GM18951 (cell line): ENCODE data around the gene RALA.

Experiments used
- POLR2A ChIP-seq: IDR thresholded peaks from 4 replicates; pipeline ENCODE4 v1.6.1; 2011; ENCODE audit warnings: mild to moderate bottlenecking; ENCODE audit not compliant: insufficient read length, insufficient read depth; ENCODE audit errors: extremely low read depth
- in situ Hi-C: fragments of 300-500 bp; cut with MboI; formaldehyde crosslinking; loops from one replicate; pipeline ENCODE4 v1.12.0; 2022; ENCODE audit warnings: low sequenced_read_pairs, mixed read lengths, inconsistent platforms; ENCODE audit not compliant: unreplicated experiment

RALA gene

GRCh38 chr7:39693812-39694211 lies 70.4 kb downstream of the RALA start:
- TF ChIP-seq POLR2A: no peak
- in situ Hi-C loops: no loop called here

DNA sequence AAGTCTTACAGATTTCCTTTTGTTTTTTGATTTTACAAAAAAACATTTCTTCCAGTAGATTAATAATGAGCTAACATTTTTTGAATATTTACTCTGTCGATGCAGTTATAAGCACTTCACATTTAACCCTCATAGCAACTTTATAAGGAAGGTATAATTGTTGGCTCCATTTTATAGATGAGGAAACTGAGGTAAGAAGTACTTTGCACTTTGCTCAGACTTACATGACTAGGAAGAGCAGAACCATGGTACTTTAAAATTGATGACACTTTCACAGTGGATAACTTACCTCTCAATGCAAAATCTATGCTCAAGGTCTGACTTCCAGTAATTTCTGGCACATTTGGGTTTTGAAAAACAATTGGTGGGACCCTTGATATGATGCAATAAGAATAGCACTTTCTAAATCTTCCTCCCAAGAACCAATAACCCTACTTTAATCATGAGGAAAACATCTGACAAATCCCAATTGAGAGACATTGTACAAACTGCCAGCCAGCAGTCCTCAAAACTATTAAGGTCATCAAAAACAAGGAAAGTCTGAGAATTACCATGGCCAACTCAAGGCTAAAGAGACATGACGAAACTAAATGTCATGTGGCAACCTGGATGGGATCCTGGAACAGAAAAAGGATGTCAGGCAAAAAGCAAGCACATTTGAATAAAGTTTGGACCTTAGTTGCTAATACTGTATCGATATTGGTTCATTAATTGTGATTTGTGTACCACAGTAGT lies 72.6 kb downstream of the RALA start:
- TF ChIP-seq POLR2A: no peak
- in situ Hi-C loops: no loop called here

DNA sequence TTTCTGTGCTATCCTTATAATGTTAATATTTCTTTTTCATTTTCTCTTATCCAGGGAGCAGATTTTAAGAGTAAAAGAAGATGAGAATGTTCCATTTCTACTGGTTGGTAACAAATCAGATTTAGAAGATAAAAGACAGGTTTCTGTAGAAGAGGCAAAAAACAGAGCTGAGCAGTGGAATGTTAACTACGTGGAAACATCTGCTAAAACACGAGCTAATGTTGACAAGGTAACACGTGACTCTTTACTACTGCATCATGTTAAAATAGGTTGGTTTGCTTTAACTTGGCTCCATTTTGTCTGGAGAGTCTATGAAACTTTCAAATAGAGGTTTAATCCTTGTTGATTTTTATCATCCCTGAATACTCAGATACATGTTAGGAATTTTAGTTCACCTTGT lies 73.3 kb downstream of the RALA start:
- no peak for TF ChIP-seq POLR2A
- in situ Hi-C loops: no loop called here

DNA sequence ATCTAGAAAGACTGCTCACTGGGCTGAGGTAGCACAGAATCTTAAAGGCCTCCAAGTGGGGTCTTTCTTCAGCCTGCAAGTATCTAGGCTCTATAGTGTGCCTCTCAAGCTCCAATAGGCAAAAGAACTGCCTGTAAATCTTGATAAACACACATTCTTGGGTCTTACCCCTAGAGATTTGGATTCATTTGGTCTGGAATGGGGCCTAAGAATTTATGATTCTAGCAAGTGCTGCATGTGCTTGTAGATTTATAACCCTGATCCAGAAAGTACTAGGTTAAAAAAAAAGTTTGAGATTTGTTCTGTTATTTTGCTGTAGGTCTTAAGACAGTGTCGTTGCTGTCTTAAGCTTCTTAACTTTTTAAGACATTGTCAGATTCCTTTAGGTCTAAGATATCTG lies 74.1 kb downstream of the RALA start:
- in situ Hi-C loops: no loop called here
- no peak for TF ChIP-seq POLR2A

- in situ Hi-C loops: no loop called here
- no peak for TF ChIP-seq POLR2A
These were observed 76.8 kb downstream of the RALA start for GRCh38 chr7:39700165-39700564.

- in situ Hi-C loops: no loop called here
- TF ChIP-seq POLR2A: no peak
These were observed 77.6 kb downstream of the RALA start for GRCh38 chr7:39700932-39701331.

- in situ Hi-C loops: no loop called here
- TF ChIP-seq POLR2A: no peak
These were observed 78.8 kb downstream of the RALA start for GRCh38 chr7:39702133-39702532.

GRCh38 chr7:39703144-39703543 lies 79.8 kb downstream of the RALA start:
- in situ Hi-C loops: no loop called here

GRCh38 chr7:39709029-39709428 lies 85.7 kb downstream of the RALA start:
- no peak for TF ChIP-seq POLR2A
- in situ Hi-C loops: no loop called here

More at GRCh38 chr7:39703144-39703543, 79.8 kb downstream of the RALA start:
- no peak for TF ChIP-seq POLR2A

- in situ Hi-C loops: no loop called here
- no peak for TF ChIP-seq POLR2A
These were observed 86.5 kb downstream of the RALA start for GRCh38 chr7:39709768-39710311.

DNA sequence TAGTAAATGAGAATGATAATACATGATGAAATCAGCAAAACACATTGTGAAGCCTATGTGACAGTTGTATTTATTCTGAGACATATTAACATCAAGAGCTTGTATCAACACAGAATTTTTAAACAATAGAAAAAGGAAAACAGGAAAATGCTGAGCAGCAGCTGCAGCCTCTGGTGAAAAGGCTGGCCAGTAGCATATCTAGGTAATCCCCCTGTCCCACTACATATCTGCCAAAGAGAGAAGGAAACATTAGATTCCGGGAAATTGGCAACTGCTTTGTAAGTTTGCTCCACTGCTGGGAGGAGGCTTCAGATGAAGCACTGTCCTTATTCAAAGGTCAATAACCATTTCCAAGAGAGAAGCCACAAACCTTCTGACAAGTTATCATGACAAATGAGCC lies 89.4 kb downstream of the RALA start:
- no peak for TF ChIP-seq POLR2A
- in situ Hi-C loops: no loop called here

- in situ Hi-C loops: no loop called here
- no peak for TF ChIP-seq POLR2A
These were observed 91.2 kb downstream of the RALA start for GRCh38 chr7:39714447-39715091.

- no peak for TF ChIP-seq POLR2A
- in situ Hi-C loops: no loop called here
These were observed 97.2 kb downstream of the RALA start for GRCh38 chr7:39720586-39720985.

DNA sequence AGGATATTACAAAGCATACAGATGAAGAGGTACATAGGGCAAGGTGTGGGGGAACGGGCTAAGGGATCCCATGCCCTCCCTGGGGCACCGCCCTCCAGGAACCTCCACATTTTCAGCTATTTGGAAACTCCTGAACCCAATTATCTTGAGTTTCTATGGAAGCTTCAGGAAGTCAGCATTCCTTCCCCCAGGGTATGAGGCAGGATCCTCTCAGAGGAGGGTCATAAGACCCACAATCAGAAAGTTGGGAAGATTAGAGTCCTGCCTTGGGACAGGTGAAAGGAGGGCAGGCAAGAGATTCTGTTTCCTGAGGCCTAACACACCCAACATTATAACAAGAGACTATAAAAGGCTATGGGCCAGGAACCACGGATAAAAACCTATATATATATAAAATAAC lies 98.0 kb downstream of the RALA start:
- no peak for TF ChIP-seq POLR2A
- in situ Hi-C loops: no loop called here
